ENCODE data around the gene SYPL1. TPM values are rescaled to one million over a fixed set of nuclear protein-coding genes. Genes with fewer than 3 reads are reported as not detected.

Gene SYPL1
- polyA plus RNA-seq, 3 donors = 151 to 159 (median 153) TPM

- DNase-seq (ENCODE audit: low read depth in 3 of 3, low spot score in 2 of 3) = no peak
Measured at GRCh38 chr7:106054156-106054910, 57.8 kb downstream of the SYPL1 start.

- DNase-seq (ENCODE audit: low read depth in 3 of 3, low spot score in 2 of 3) = no peak
Measured at GRCh38 chr7:106053109-106053508, 59.0 kb downstream of the SYPL1 start.

- DNase-seq (ENCODE audit: low read depth in 3 of 3, low spot score in 2 of 3) = no peak
Measured at GRCh38 chr7:106052681-106053080, 59.4 kb downstream of the SYPL1 start.

GRCh38 chr7:106050746-106051117 is 61.4 kb downstream of the SYPL1 start:
- no peak for DNase-seq (ENCODE audit: low read depth in 3 of 3, low spot score in 2 of 3)

GRCh38 chr7:106050002-106050745 is 61.9 kb downstream of the SYPL1 start:
- DNase-seq (ENCODE audit: low read depth in 3 of 3, low spot score in 2 of 3) = no peak

GRCh38 chr7:106049139-106049752 is 62.9 kb downstream of the SYPL1 start:
- DNase-seq (ENCODE audit: low read depth in 3 of 3, low spot score in 2 of 3) = no peak

GRCh38 chr7:106048706-106049020 is 63.4 kb downstream of the SYPL1 start:
- DNase-seq (ENCODE audit: low read depth in 3 of 3, low spot score in 2 of 3) = no peak

GRCh38 chr7:106047818-106048705 is 64.0 kb downstream of the SYPL1 start:
- DNase-seq (ENCODE audit: low read depth in 3 of 3, low spot score in 2 of 3) = no peak

- DNase-seq (ENCODE audit: low read depth in 3 of 3, low spot score in 2 of 3) = no peak
Measured at GRCh38 chr7:106047184-106047583, 64.9 kb downstream of the SYPL1 start.

GRCh38 chr7:106045586-106045985 is 66.5 kb downstream of the SYPL1 start:
- no peak for DNase-seq (ENCODE audit: low read depth in 3 of 3, low spot score in 2 of 3)

GRCh38 chr7:106045139-106045538 is 67.0 kb downstream of the SYPL1 start:
- no peak for DNase-seq (ENCODE audit: low read depth in 3 of 3, low spot score in 2 of 3)

- DNase-seq (ENCODE audit: low read depth in 3 of 3, low spot score in 2 of 3) = no peak
Measured at GRCh38 chr7:106042196-106042611, 69.9 kb downstream of the SYPL1 start.

GRCh38 chr7:106041140-106041717 is 70.9 kb downstream of the SYPL1 start:
- no peak for DNase-seq (ENCODE audit: low read depth in 3 of 3, low spot score in 2 of 3)

Other genes with a start within 250 kb of the SYPL1 start
- gene ATXN7L1, start 235.7 kb downstream of the SYPL1 start, polyA plus RNA-seq (ENCODE audit: insufficient read length in 3 of 3) = 10 to 100 TPM in 1 of 3 donors, 1 to 10 TPM in 2; 8.0 to 10.5 (median 9.9) TPM
- gene CDHR3, start 149.0 kb downstream of the SYPL1 start, polyA plus RNA-seq (ENCODE audit: insufficient read length in 3 of 3) = 1 to 10 TPM; 4.8 to 5.9 (median 5.0) TPM
- 10 to 100 TPM; 42.6 to 46.2 (median 45.0) TPM for gene NAMPT, start 172.7 kb upstream of the SYPL1 start, polyA plus RNA-seq (ENCODE audit: insufficient read length in 3 of 3)

All from right renal cortex interstitium (tissue), 3 donors.